A549 treated with GW870086 at 1 μM for 4 hours (cell line): ENCODE measurements around the gene SYCE3. TPM values are rescaled to one million over a fixed set of nuclear protein-coding genes. Genes with fewer than 3 reads are reported as not detected.

Experiments used
- total RNA-seq: library from RNA; stranded (reverse); fragments of 200-300 nt; extraction: Qiagen RNA extraction; gene quantifications from 5 replicates; pipeline ENCODE4 v1.2.3, GENCODE V29; 2022; ENCODE audit warnings: low read depth

SYCE3 gene, protein sequence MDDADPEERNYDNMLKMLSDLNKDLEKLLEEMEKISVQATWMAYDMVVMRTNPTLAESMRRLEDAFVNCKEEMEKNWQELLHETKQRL
- total RNA-seq = 0.40 to 0.80 TPM (median 0.75 TPM) in 3 of 5 replicates, not detected in the others

DNA sequence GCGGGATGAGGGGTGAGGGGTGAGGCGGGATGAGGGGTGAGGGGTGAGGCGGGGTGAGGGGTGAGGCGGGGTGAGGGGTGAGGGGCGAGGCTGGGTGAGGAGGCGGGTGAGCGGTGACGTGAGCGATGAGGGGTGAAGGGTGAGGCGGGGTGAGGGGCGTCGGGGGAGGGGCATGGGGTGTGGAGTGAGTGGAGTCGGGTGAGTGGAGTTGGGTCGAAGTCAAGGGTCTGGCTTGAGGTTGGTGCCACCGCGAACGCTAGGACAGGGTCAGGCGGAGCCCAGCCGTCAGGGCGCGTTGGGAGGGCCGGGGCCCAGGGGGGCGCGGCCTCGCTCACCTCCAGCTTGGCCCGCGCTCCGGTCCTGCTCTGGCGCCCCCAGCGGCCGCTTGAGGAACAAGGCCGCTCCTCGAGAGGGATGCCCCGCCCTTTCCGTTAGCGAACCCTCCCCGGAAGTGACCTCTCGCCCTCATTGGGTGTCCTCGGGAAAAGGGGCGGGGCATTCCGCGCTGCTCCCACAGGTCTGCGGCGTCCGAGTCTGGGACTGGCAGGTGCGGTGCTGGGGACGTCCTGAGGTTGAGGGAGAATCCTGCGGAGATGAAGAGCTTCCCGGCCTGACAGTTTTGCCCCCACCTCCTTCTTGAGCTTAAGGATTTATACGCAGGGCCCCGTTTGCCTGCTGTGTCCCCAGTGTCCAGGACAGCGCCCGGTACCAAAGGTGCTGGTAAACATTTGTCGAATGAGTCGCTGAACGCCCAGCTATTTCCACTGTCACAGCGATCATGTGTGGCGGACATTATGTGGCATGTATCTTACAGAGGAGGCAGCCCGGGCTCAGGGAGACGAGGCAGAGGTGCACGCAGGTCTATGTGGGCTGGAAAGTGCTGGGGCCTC lies at the start of gene SYCE3:
SYCE3 (minus strand) TSS at position 397 of the 890 bp plus-strand sequence. CDS start 6,514 bp downstream, outside the sequence.

DNA sequence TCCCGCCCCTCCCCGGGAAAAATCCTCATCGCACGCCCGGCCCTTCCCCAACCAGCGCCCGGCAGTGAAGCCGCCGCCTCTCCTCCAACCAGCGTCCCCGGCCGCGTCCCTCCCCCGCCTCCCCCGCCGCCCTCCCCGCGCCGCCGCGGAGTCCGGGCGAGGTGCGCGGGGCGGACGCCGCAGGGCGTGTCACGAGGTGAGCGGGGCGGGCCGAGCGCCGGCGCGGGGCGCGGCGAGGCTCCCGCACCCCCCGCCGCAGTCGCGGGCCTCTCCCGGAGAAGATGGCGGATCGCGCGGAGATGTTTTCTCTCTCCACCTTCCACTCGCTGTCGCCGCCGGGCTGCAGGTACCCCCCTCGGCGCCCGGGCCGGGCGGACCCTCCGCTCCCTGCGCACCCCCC lies 37.8 kb upstream of the SYCE3 start, which contains the start of gene MAPK8IP2:
MAPK8IP2 (plus strand) TSS at position 256 of the 400 bp plus-strand sequence; CDS start at position 282, 26 bp downstream.

DNA sequence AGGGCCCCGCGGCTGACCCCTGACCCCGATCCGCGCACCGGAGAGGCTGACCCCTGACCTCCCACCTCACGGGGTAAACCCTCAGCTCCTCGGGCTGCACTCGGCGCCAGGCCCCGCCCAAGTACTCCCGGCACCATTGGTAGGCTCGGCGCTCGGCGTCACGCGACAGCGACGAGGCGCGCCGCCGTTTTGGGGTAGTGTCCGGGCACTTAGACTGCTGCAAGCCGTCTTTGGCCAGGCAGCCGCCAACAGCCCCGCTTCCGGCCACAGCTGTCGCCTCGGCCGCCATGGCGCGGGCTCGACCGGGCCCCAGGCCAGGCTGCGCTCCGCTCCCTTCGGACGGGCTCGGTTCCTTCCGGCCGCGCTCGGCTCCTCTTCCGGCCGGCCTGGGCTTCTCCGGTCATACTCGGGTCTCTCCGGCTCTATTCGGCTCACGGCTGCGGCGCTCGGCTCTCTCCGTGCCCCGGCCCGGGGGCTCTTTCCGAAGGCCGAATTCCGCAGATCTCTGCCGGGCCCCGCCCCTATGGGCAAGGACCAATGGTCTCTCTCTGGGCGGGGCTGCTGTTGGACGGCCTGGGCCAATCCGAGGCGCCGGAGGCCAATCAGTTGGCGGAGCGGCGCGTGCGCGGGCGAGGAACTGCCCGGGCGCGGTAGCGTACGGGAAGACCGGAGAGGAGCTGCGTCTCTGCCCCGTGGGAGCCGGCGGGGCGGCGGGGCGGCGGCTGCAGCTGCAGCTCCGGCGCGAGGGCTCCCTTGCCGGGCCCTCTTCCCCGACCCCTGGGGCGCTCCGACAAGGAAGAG lies 20.0 kb upstream of the SYCE3 start, which contains the start of gene CHKB:
CHKB (minus strand) TSS at position 357 of the 801 bp plus-strand sequence; CDS start at position 289, 68 bp downstream.

DNA sequence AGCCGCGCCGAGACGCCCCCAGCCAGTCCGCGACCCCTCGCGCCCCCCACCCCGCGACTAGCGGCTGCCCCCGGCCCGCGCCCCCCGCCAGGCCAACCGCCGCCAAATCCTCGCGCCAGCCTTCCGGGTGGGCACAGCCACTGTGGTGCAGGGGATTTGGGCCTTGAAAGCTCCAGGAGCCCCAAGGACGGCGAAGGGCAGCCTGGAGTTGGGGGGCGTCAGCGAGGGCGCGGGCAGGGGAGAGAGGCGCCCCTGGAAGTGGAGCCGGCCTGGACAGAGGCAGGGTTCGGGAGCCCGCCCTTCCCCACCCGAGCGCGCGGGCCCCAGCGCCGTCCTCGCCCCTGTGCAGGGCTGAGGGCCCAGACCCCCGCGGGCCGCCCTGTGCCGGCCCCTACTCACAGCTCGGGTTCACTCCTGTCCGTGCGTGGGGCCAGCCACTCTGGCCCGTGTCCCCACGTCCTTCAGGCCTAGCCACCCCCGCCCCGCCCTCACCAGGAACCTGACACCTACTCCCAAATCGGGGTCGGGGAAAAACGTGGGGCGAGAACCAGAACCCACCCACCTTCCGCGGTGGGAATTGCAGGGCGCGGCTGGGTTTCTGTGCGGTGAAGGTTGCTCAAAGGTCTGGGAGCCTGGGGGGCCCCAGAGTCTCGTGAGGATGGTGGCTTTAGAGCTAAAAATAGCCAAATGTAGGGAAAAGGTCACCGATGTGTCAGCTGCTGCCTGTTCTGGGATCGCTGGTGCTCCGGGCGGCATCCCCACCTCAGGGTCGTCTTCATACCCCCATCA lies 15.5 kb upstream of the SYCE3 start, which contains the start of gene CPT1B:
CPT1B (minus strand) TSS at position 441 of the 789 bp plus-strand sequence. CDS start 512 bp downstream, outside the sequence.

DNA sequence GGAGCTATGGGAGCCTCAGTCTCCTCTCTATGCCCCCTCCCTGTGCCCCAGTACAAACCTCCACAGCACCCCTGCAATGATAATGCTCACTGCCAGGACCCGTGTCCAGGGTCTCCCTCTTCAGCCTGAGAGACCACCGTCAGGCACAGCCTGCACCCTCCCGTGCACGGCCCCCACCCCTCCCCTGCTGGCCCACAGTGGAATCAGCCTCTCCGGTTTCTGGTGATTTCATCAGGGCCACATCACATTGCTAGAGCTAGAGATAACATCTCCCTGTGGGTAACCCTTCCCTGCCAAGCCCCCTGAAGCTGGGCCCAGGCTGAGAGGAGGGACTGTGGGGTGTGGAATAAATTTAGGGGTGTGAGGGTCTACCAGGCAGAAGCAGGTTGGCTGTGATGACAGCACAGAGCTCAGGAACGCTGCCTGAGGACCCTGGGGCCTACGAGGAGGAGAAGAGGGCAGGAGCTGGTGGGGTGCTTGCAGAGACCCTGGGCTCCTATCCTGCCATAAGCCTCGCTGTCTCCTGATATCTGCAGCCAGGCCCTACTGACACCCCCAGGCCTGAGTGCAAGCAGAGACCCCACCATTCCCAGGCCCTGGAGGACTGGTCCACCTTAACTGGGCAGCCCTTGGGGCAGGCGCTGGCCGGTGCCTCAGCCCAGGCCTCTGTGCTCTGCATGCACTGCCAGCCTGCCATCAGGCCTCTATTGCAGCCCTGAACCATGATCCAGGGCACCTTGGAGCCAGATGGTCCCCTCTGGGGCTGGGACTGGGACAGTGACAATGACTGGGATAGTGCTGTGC lies 17.0 kb downstream of the SYCE3 start, which contains the start of gene KLHDC7B:
KLHDC7B (plus strand) TSS at position 378 of the 804 bp plus-strand sequence; CDS start at position 723, 345 bp downstream.

DNA sequence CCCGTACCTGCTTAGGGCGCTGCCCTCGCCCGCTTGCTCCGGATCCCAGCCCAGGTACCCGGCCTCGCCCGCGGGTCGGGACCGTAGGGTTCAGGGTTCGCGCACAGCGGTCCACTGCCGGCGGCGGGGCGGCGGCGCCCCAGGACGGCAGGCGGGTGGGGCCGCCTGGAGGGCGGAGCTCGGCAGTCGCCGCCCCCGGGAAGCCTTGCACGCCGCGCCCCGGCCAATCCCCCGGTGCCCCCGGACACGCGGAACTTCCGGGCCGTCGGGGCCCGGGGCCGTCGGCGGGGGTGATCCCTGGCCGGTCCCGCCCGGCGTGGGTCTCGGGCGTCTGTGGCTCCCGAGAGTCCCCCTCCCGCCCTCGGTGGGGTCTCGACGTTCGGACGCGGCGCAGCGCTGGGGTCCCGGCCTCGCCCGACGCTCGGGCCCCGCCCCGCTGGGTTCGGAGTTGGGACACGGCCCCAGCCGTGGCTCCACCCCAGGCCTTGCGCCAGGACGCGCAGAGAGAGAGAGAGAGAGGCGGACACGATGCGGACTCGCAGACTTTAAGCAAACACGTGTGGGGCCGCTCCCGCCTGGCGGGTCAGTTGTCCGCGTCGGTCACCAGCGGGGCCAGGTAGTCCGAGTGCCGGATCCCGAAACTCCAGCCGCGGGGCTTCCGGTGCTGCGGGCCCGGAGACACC lies 32.7 kb downstream of the SYCE3 start, which contains the start of gene TYMP:
TYMP (minus strand) TSS at position 116 of the 683 bp plus-strand sequence. CDS start 303 bp downstream, outside the sequence.

DNA sequence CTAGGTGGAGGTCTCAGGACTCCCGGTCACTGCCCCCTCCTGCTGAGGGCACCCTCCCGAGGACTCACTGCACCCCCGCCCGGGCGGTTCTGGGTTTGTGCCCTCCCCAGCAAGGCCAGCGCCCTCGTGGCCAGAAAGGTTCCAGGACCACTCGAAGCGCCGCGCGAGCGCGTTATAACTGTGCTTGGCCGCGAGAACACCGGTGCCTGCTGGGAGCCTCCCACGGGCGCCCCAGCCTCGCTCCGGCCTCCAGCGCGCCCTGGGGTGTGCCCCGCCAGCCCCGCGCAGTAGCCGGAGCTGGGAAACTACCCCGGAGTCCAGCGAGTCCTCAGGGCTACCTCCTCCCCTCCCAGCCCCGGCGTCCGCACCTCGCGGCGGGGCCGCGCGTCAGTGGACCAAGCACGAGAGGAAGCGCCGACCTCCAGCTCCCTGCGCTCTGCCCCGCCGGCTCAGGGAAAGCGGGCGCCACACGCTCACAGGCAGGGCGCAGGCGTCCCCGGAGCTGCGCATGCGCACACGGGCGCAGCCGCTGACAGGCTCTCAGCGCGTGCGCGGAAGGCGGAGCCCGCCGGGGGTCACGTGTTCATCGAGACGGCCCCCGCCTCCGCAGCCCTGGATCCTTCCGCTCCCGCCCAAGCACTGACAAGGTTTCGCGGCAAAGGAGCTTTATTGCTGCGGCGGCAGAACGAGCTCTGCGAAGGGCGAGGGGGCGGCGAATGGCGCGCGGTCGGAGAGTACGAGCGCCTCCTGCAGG lies 37.4 kb downstream of the SYCE3 start, which contains the start of gene SCO2:
SCO2 (minus strand) TSS at position 495 of the 754 bp plus-strand sequence. CDS start 1,187 bp downstream, outside the sequence.

DNA sequence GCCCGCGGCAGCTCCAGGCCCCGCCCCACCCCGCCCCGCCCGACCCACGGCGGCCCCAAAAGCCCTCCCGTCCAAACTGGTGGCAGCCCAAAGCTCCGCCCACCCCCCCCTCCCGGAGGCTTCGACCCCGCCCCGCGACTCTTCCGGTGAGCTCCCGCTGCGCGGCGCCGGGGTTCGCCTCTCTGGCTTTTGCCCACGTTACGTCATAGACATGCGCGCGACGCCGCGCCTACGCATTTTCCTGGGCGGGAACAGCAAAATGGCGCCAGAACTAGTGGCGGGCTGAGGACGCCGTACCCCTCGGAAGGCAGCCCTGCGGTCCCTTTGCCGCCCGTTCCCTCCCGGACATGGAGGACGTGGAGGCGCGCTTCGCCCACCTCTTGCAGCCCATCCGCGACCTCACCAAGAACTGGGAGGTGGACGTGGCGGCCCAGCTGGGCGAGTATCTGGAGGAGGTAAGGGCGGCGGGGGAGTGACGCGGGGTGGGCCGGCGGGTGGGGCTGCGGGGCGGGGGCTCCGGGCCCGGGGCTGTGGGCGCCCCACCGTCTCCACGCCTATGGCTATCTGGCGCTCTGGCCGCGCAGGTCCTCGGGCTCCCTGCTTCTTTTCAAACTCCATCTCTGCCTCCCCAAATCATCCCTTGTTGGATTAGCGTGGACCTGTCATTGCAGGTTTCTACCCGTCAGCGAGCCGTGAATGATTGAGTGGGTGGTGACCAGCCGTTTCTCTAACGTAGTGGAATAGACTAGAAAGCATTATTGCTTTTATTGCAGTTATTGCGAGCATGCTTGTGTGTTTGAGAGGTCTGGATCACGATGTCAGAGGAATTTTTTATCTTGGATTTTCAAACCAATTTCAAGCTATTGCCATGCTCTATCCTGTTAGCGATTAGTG lies 54.5 kb downstream of the SYCE3 start, which contains the start of gene NCAPH2:
NCAPH2 (plus strand) TSS at position 234 of the 894 bp plus-strand sequence; CDS start at position 348, 114 bp downstream.

DNA sequence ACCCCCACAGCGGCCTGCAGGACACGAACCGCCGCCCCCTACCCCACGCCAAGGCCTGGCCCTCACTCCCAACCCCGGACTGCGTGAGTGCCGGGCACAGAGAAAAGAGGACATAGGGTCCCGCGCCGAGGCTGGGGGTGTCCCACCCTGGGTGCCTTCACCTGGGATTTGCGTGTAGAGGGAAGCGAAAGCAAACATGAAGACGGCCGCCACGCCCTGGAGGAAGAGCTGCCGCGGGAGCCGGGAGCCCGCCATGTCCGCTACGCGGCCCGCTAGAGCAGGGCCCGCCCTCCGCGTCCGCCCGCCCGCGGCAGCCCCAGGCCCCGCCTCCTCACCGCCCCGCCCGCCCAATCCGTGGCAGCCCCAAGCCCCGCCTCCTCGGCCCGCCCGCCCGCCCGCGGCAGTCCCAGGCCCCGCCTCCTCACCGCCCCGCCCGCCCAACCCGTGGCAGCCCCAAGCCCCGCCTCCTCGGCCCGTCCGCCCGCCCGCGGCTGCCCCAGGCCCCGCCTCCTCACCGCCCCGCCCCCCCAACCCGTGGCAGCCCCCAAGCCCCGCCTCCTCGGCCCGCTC lies 55.2 kb downstream of the SYCE3 start, which contains the start of gene LMF2:
LMF2 (minus strand) TSS at position 282 of the 570 bp plus-strand sequence; CDS start at position 255, 27 bp downstream.

Other genes with a start within 250 kb of the SYCE3 start
- gene DENND6B, start 235.9 kb downstream of the SYCE3 start, total RNA-seq = 2.1 to 3.8 TPM (median 3.2 TPM) in 5 replicates
- 10.3 to 13.6 TPM (median 13.2 TPM) in 5 replicates for gene PPP6R2, start 219.6 kb downstream of the SYCE3 start, total RNA-seq
- gene SBF1, start 87.9 kb downstream of the SYCE3 start, total RNA-seq = 17.3 to 26.0 TPM (median 23.4 TPM) in 5 replicates
- 0.57 to 0.71 TPM (median 0.64 TPM) in 5 replicates for gene ADM2, start 81.4 kb downstream of the SYCE3 start, total RNA-seq
- gene MIOX, start 76.1 kb downstream of the SYCE3 start, total RNA-seq = 0.09 TPM in 1 of 5 replicates, not detected in the others
- 34.6 to 48.2 TPM (median 46.9 TPM) in 5 replicates for gene LMF2, start 55.2 kb downstream of the SYCE3 start, total RNA-seq
- 32.6 to 42.7 TPM (median 36.6 TPM) in 5 replicates for gene NCAPH2, start 54.7 kb downstream of the SYCE3 start, total RNA-seq
- 3.0 to 6.3 TPM (median 5.7 TPM) in 5 replicates for gene SCO2, start 37.3 kb downstream of the SYCE3 start, total RNA-seq
- 11.7 to 19.6 TPM (median 17.7 TPM) in 5 replicates for gene TYMP, start 32.9 kb downstream of the SYCE3 start, total RNA-seq
- gene KLHDC7B, start 17.0 kb downstream of the SYCE3 start, total RNA-seq = not detected in 5 replicates
- gene CPT1B, start 15.5 kb upstream of the SYCE3 start, total RNA-seq = 7.6 to 13.7 TPM (median 11.2 TPM) in 5 replicates
- 12.2 to 23.0 TPM (median 17.5 TPM) in 5 replicates for gene CHKB, start 19.9 kb upstream of the SYCE3 start, total RNA-seq
- 2.9 to 3.9 TPM (median 3.7 TPM) in 5 replicates for gene MAPK8IP2, start 37.9 kb upstream of the SYCE3 start, total RNA-seq
- gene ARSA, start 65.2 kb upstream of the SYCE3 start, total RNA-seq = 17.0 to 23.9 TPM (median 22.0 TPM) in 5 replicates
- gene SHANK3, start 109.9 kb upstream of the SYCE3 start, total RNA-seq = 3.0 to 5.3 TPM (median 4.1 TPM) in 5 replicates
- 0.11 to 0.14 TPM in 2 of 5 replicates, not detected in the others for gene ACR, start 175.3 kb upstream of the SYCE3 start, total RNA-seq
- 15.5 to 19.4 TPM (median 18.4 TPM) in 5 replicates for gene RABL2B, start 220.7 kb upstream of the SYCE3 start, total RNA-seq